ENCODE measurements around the gene AMOTL2. TPM values are rescaled to one million over a fixed set of nuclear protein-coding genes. Genes with fewer than 3 reads are reported as not detected.

Gene AMOTL2
- total RNA-seq, 4 donors from 2014 or later = 17.9 to 29.9 (median 20.6) TPM

GRCh38 chr3:134332344-134332743 lies 41.9 kb downstream of the AMOTL2 start:
- H3K4me1 ChIP-seq = peaks cover 9 to 14% of the 10 kb centered on the region in 2 donors
- in situ Hi-C loops (cut with MboI; ENCODE audit: low sequenced_read_pairs in 4 of 4) (no loop called here), intact Hi-C loops (cut with DNase I; ENCODE audit: low total_unique reads) (no loop called here)
- no peaks in the 10 kb centered on the region for H3K36me3 ChIP-seq
- no peaks in the 10 kb centered on the region for H3K27me3 ChIP-seq
- H3K9me3 ChIP-seq = no peaks in the 10 kb centered on the region
- H3K27ac ChIP-seq = peak overlapping the region in 1 of 4 donors; percentile 62
- no peak for DNase-seq
- H3K4me3 ChIP-seq = no peak overlapping the region
- ATAC-seq = no peak
- TF ChIP-seq, protein P1, sequence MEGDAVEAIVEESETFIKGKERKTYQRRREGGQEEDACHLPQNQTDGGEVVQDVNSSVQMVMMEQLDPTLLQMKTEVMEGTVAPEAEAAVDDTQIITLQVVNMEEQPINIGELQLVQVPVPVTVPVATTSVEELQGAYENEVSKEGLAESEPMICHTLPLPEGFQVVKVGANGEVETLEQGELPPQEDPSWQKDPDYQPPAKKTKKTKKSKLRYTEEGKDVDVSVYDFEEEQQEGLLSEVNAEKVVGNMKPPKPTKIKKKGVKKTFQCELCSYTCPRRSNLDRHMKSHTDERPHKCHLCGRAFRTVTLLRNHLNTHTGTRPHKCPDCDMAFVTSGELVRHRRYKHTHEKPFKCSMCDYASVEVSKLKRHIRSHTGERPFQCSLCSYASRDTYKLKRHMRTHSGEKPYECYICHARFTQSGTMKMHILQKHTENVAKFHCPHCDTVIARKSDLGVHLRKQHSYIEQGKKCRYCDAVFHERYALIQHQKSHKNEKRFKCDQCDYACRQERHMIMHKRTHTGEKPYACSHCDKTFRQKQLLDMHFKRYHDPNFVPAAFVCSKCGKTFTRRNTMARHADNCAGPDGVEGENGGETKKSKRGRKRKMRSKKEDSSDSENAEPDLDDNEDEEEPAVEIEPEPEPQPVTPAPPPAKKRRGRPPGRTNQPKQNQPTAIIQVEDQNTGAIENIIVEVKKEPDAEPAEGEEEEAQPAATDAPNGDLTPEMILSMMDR (IDR thresholded peaks at IDR 0.05 in 4 of 5, conservative IDR thresholded peaks at IDR 0.05 in 1 of 5) = no peak
- TF ChIP-seq POLR2A (IDR thresholded peaks at IDR 0.05) = no peak

- ATAC-seq (no peak), DNase-seq (no peak)
- H3K4me1 ChIP-seq = peaks cover 15 to 20% of the 10 kb centered on the region in 2 donors
- intact Hi-C loops (cut with DNase I; ENCODE audit: low total_unique reads) (no loop called here), in situ Hi-C loops (cut with MboI; ENCODE audit: low sequenced_read_pairs in 4 of 4) (no loop called here)
- no peaks in the 10 kb centered on the region for H3K36me3 ChIP-seq
- H3K27ac ChIP-seq = peak overlapping the region in 2 of 4 donors; percentile 37 to 62
- H3K27me3 ChIP-seq = no peaks in the 10 kb centered on the region
- no peaks in the 10 kb centered on the region for H3K9me3 ChIP-seq
- H3K4me3 ChIP-seq = no peak overlapping the region
- TF ChIP-seq POLR2A (IDR thresholded peaks at IDR 0.05) = no peak
- TF ChIP-seq, protein P1 (IDR thresholded peaks at IDR 0.05 in 4 of 5, conservative IDR thresholded peaks at IDR 0.05 in 1 of 5) = no peak
Measured at GRCh38 chr3:134331811-134332199, 42.4 kb downstream of the AMOTL2 start.

GRCh38 chr3:134330883-134331810 lies 43.1 kb downstream of the AMOTL2 start:
- TF ChIP-seq, protein P1 (IDR thresholded peaks at IDR 0.05 in 4 of 5, conservative IDR thresholded peaks at IDR 0.05 in 1 of 5) = no peak
- TF ChIP-seq POLR2A (IDR thresholded peaks at IDR 0.05) = no peak
- intact Hi-C loops (cut with DNase I; ENCODE audit: low total_unique reads) = no loop called here
- no peaks in the 10 kb centered on the region for H3K36me3 ChIP-seq
- peak in 1 of 2 donors; percentile 62 for DNase-seq
- peak overlapping the region in 3 of 4 donors; percentile 15 to 62 (median 37) for H3K27ac ChIP-seq
- ATAC-seq = peak; percentile 9 to 36
- H3K4me1 ChIP-seq = peaks cover 21 to 23% of the 10 kb centered on the region in 2 donors
- in situ Hi-C loops (cut with MboI; ENCODE audit: low sequenced_read_pairs in 4 of 4) = no loop called here
- no peaks in the 10 kb centered on the region for H3K27me3 ChIP-seq
- H3K9me3 ChIP-seq = no peaks in the 10 kb centered on the region
- H3K4me3 ChIP-seq = no peak overlapping the region

GRCh38 chr3:134328846-134329245 lies 45.4 kb downstream of the AMOTL2 start:
- TF ChIP-seq, protein P1 (IDR thresholded peaks at IDR 0.05 in 4 of 5, conservative IDR thresholded peaks at IDR 0.05 in 1 of 5) = no peak
- no peak for TF ChIP-seq POLR2A (IDR thresholded peaks at IDR 0.05)
- Histone ChIP-seq H3K4me3 (no peak overlapping the region), H3K9me3 (no peaks in the 10 kb centered on the region), H3K36me3 (no peaks in the 10 kb centered on the region), H3K27ac (peak overlapping the region in 1 of 4 donors; percentile 63), H3K4me1 (peaks cover 22 to 23% of the 10 kb centered on the region in 2 donors), H3K27me3 (no peaks in the 10 kb centered on the region)
- intact Hi-C loops (cut with DNase I; ENCODE audit: low total_unique reads) = no loop called here
- DNase-seq (no peak), ATAC-seq (no peak)
- in situ Hi-C loops (cut with MboI; ENCODE audit: low sequenced_read_pairs in 4 of 4) = no loop called here
